Measurements from ENCODE around the gene SLC5A9. TPM values are rescaled to one million over a fixed set of nuclear protein-coding genes. Genes with fewer than 3 reads are reported as not detected.

SLC5A9 gene
- total and polyA plus RNA-seq, 2 of the 4 experiments (the other 2 are of a cell fraction): not detected

DNA sequence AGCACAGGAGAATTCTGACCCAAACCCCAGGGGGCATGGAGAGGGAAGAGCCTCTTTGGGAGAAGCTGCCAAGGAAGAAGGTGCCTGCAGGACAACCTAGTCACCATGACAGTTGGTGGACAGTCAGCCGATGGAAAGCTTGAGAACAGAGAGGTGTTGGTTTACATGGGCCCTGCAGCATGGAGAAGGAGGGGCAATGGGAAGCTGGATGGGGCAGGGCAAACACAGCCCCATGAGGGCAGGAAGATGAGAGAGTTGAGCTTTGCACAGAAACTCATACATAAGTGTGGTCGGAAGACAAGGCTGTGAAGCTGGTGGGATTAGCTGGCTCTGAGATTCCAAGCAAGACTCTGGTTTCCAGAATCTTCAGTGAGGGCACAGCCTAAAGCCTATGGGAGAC is 6.6 kb upstream of the SLC5A9 start:
- POLR2A ChIA-PET (ENCODE audit: unreplicated experiment): no interaction called here
- CTCF ChIA-PET: interaction anchor here (1.1 kb wide), 1 partner anchor 10 kb away, joined by 4 read pairs; no protein-coding TSS in a partner anchor

More for the DNA sequence above, 6.6 kb upstream of the SLC5A9 start:
- intact Hi-C loops (cut with micrococcal nuclease): loop anchor here (10.0 kb wide), 1 partner anchor 561 kb away; no protein-coding TSS in a partner anchor
- Histone ChIP-seq H3K27ac (ENCODE audit: insufficient read depth, low read length) (no peak overlapping the region), H3K27me3 (ENCODE audit: control insufficient read depth, insufficient read depth, low read length) (no peaks in the 10 kb centered on the region), H3K9ac (ENCODE audit: low read depth, low read length) (no peak overlapping the region), H2AFZ (replicated peaks; ENCODE audit: low read length, poor library complexity) (no peak overlapping the region), H2BK5ac (ENCODE audit: low read depth, low read length, poor library complexity, severe bottlenecking) (no peak overlapping the region), H3K4ac (ENCODE audit: low read depth, low read length) (no peak overlapping the region), H4K91ac (ENCODE audit: insufficient read depth, low read depth, low read length) (no peak overlapping the region), H2BK120ac (ENCODE audit: low read depth, low read length) (no peak overlapping the region), H3K4me3 (ENCODE audit: insufficient read depth, low read depth, low read length) (no peak overlapping the region), H3K14ac (replicated peaks; ENCODE audit: low read depth, low read length) (no peak overlapping the region), H3K4me1 (ENCODE audit: control insufficient read depth, insufficient read depth, low read length) (no peaks in the 10 kb centered on the region), H4K5ac (ENCODE audit: low read depth, low read length) (no peak overlapping the region), H3K23ac (ENCODE audit: low read depth, low read length) (no peak overlapping the region), H4K20me1 (ENCODE audit: insufficient read depth, low read length) (no peaks in the 10 kb centered on the region), H2BK20ac (ENCODE audit: low read depth, low read length) (no peak overlapping the region), H3K18ac (ENCODE audit: low read depth, low read length) (no peak overlapping the region), H2AK5ac (ENCODE audit: low read depth, low read length) (no peak overlapping the region), H3K4me2 (ENCODE audit: low read depth, low read length) (no peak overlapping the region), H2AK9ac (replicated peaks; ENCODE audit: low read depth, low read length, poor library complexity) (no peak overlapping the region), H4K8ac (ENCODE audit: low read depth in 2 of 2, low read length in 2 of 2) (no peak overlapping the region), H3K56ac (ENCODE audit: extremely low read depth, insufficient read depth, low read length) (no peak overlapping the region), H2BK15ac (ENCODE audit: low read depth, low read length) (no peak overlapping the region), H3K9me3 (ENCODE audit: control insufficient read depth, insufficient read depth, low read length) (no peaks in the 10 kb centered on the region), H3K36me3 (ENCODE audit: control insufficient read depth, insufficient read depth, low read length) (no peaks in the 10 kb centered on the region), H3K79me1 (ENCODE audit: low read depth in 1 of 2, low read length in 2 of 2) (no peaks in the 10 kb centered on the region), H3K9me1 (ENCODE audit: insufficient read depth, low read length) (no peaks in the 10 kb centered on the region)
- DNase-seq (no peak), ATAC-seq (ENCODE audit: low read depth) (no peak)
- in situ Hi-C loops (cut with MboI; ENCODE audit: low sequenced_read_pairs): no loop called here
- no TSS peak for BruUV-seq (replicated peaks)
- dilution Hi-C loops (cut with HindIII; ENCODE audit: low sequenced_read_pairs, unreplicated experiment): no loop called here
- WGBS, 2 experiments (ENCODE audit: extremely low coverage in 2 of 2, insufficient read length in 1 of 2): no CpG with 5 or more reads among the region's 2 CpGs
- no peak for TF ChIP-seq RCOR1 (IDR thresholded peaks at IDR 0.05; ENCODE audit: insufficient replicate concordance, low read length)
- TF ChIP-seq MXI1 (IDR thresholded peaks at IDR 0.05; ENCODE audit: borderline replicate concordance, low read depth, low read length): no peak
- TF ChIP-seq CEBPB (IDR thresholded peaks at IDR 0.05; ENCODE audit: low read depth, low read length): no peak
- no peak for TF ChIP-seq SMC3 (IDR thresholded peaks at IDR 0.05; ENCODE audit: low read depth, low read length)
- no peak for TF ChIP-seq NFE2L2 (IDR thresholded peaks at IDR 0.05; ENCODE audit: low read depth, low read length)
- no peak for TF ChIP-seq RAD21 (IDR thresholded peaks at IDR 0.05; ENCODE audit: low read length)
- no peak for TF ChIP-seq BHLHE40 (IDR thresholded peaks at IDR 0.05; ENCODE audit: low read depth, low read length)
- TF ChIP-seq FOS (IDR thresholded peaks at IDR 0.05; ENCODE audit: low read depth, low read length): no peak
- TF ChIP-seq, protein P1, sequence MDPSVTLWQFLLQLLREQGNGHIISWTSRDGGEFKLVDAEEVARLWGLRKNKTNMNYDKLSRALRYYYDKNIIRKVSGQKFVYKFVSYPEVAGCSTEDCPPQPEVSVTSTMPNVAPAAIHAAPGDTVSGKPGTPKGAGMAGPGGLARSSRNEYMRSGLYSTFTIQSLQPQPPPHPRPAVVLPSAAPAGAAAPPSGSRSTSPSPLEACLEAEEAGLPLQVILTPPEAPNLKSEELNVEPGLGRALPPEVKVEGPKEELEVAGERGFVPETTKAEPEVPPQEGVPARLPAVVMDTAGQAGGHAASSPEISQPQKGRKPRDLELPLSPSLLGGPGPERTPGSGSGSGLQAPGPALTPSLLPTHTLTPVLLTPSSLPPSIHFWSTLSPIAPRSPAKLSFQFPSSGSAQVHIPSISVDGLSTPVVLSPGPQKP (IDR thresholded peaks at IDR 0.05; ENCODE audit: borderline replicate concordance, low read depth, low read length): no peak
- no peak for TF ChIP-seq CTCF (conservative IDR thresholded peaks at IDR 0.05; ENCODE audit: low read depth, low read length)
- TF ChIP-seq, protein P2, sequence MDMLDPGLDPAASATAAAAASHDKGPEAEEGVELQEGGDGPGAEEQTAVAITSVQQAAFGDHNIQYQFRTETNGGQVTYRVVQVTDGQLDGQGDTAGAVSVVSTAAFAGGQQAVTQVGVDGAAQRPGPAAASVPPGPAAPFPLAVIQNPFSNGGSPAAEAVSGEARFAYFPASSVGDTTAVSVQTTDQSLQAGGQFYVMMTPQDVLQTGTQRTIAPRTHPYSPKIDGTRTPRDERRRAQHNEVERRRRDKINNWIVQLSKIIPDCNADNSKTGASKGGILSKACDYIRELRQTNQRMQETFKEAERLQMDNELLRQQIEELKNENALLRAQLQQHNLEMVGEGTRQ (IDR thresholded peaks at IDR 0.05; ENCODE audit: low read depth, low read length): no peak
- TF ChIP-seq CHD1 (IDR thresholded peaks at IDR 0.05; ENCODE audit: low read depth, low read length): no peak
- no peak for TF ChIP-seq MAZ (IDR thresholded peaks at IDR 0.05; ENCODE audit: borderline replicate concordance, low read depth, low read length)
- no peak for TF ChIP-seq POLR2A (IDR thresholded peaks at IDR 0.05; ENCODE audit: low read depth, low read length)
- no peak for TF ChIP-seq RFX5 (IDR thresholded peaks at IDR 0.05; ENCODE audit: low read depth, low read length)
- no peak for TF ChIP-seq MAFK (IDR thresholded peaks at IDR 0.05; ENCODE audit: low read depth, low read length)
